A673 (cell line): ENCODE measurements around the gene CCDC102A. TPM values are rescaled to one million over a fixed set of nuclear protein-coding genes. Genes with fewer than 3 reads are reported as not detected.

ENCODE experiments used
- BruUV-seq: library from RNA; stranded (reverse); fragments of 400-500 nt; replicated peaks from 2 replicates; lab custom pipeline; 2021; lab: Mats Ljungman, UMichigan
- CTCF ChIA-PET: fragments of 300-600 bp; sonication (Branson Sonifier 250); formaldehyde crosslinking; loops from one replicate; lab custom pipeline; 2022; ENCODE audit warnings: antibody characterized with exemption; lab: Charles Lee
- POLR2A ChIA-PET: fragments of 300-600 bp; sonication (Branson Sonifier 250); formaldehyde crosslinking; loops from one replicate; lab custom pipeline; 2022; ENCODE audit warnings: antibody characterized with exemption; ENCODE audit not compliant: low non-redundant PET; lab: Charles Lee
- DNase-seq: peaks from one replicate; pipeline ENCODE4 v3.0.0-alpha.2; 2015; ENCODE audit warnings: low spot score
- H3K27ac ChIP-seq: fragments of 200-600 bp; sonication (generic); 2 replicates; pipeline ENCODE4 v1.5.1; 2016; ENCODE audit warnings: mixed run types, low read depth, mild to moderate bottlenecking, mixed read lengths, antibody characterized with exemption, low read length; ENCODE audit not compliant: poor library complexity, severe bottlenecking
- H3K27me3 ChIP-seq: fragments of 200-600 bp; sonication (generic); replicated peaks from 2 replicates; pipeline ENCODE4 v1.6.1; 2017; ENCODE audit warnings: mixed run types, low read depth, mild to moderate bottlenecking, mixed read lengths, antibody characterized with exemption, low read length; ENCODE audit not compliant: insufficient read depth, poor library complexity
- H3K36me3 ChIP-seq: fragments of 200-600 bp; sonication (generic); 2 replicates; pipeline ENCODE4 v1.6.1; 2016; ENCODE audit warnings: mixed run types, mild to moderate bottlenecking, mixed read lengths, antibody characterized with exemption, low read length; ENCODE audit not compliant: insufficient read depth, poor library complexity, severe bottlenecking
- H3K4me1 ChIP-seq: fragments of 200-600 bp; sonication (generic); 2 replicates; pipeline ENCODE4 v1.6.1; 2017; ENCODE audit warnings: mixed run types, mild to moderate bottlenecking, mixed read lengths, antibody characterized with exemption, low read length; ENCODE audit not compliant: insufficient read depth, poor library complexity, severe bottlenecking
- H3K4me3 ChIP-seq: fragments of 200-600 bp; sonication (generic); 2 replicates; pipeline ENCODE4 v1.5.1; 2016; ENCODE audit warnings: low read depth, mixed run types, mild to moderate bottlenecking, mixed read lengths, low read length; ENCODE audit not compliant: poor library complexity, severe bottlenecking
- H3K9me3 ChIP-seq: fragments of 200-600 bp; sonication (generic); 2 replicates; pipeline ENCODE4 v1.6.1; 2016; ENCODE audit warnings: mixed run types, low read depth, mild to moderate bottlenecking, mixed read lengths, antibody characterized with exemption, low read length; ENCODE audit not compliant: poor library complexity, severe bottlenecking
- EZH2 ChIP-seq: fragments of 200-600 bp; sonication (generic); IDR thresholded peaks from 2 replicates; pipeline ENCODE4 v1.6.1; 2017; ENCODE audit warnings: borderline replicate concordance, low read depth, mild to moderate bottlenecking, mixed read lengths, antibody characterized with exemption, low read length; ENCODE audit not compliant: poor library complexity, severe bottlenecking
- intact Hi-C: fragments of 100-400 bp; cut with micrococcal nuclease; formaldehyde crosslinking; loops from one replicate; pipeline ENCODE4 v1.10.0; 2022; ENCODE audit not compliant: unreplicated experiment
- total RNA-seq: library from RNA; stranded (reverse); gene quantifications from 2 replicates; pipeline ENCODE4 v1.2.3, GENCODE V29; 2021
- TF ChIP-seq, protein P1 (sequence below): fragments of 300-800, 200-600 bp; sonication (generic); conservative IDR thresholded peaks from 2 replicates; pipeline ENCODE4 v1.5.1; 2017; ENCODE audit warnings: low read depth, mild to moderate bottlenecking, antibody characterized with exemption, low read length, moderate library complexity, mixed read lengths

The CCDC102A gene
- total RNA-seq, 1 experiment from 2014 or later = 10.3 TPM

DNA sequence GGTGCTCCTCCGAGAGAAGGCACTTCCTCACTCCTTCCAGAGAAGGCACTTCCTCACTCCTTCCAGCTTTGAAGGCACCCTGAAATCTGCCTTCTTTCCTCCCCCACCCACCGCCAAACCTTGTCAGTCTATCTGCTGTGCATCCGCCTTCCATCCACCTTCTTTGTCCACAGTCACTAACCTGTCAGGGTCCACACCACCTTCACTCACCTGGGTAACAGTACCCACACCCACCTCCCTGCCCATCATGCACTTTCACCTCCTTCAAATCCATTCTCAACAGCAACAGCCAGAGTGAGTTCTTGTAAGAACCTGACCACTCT is 5.2 kb downstream of the CCDC102A start:
- CTCF ChIA-PET = no interaction called here
- Histone ChIP-seq H3K36me3 (no peaks in the 10 kb centered on the region), H3K4me1 (peaks cover 19% of the 10 kb centered on the region), H3K27me3 (no peaks in the 10 kb centered on the region), H3K27ac (no peak overlapping the region), H3K9me3 (no peaks in the 10 kb centered on the region), H3K4me3 (no peak overlapping the region)
- intact Hi-C loops = no loop called here
- no TSS peak for BruUV-seq
- POLR2A ChIA-PET = no interaction called here
- no peak for DNase-seq
- TF ChIP-seq, protein P1, sequence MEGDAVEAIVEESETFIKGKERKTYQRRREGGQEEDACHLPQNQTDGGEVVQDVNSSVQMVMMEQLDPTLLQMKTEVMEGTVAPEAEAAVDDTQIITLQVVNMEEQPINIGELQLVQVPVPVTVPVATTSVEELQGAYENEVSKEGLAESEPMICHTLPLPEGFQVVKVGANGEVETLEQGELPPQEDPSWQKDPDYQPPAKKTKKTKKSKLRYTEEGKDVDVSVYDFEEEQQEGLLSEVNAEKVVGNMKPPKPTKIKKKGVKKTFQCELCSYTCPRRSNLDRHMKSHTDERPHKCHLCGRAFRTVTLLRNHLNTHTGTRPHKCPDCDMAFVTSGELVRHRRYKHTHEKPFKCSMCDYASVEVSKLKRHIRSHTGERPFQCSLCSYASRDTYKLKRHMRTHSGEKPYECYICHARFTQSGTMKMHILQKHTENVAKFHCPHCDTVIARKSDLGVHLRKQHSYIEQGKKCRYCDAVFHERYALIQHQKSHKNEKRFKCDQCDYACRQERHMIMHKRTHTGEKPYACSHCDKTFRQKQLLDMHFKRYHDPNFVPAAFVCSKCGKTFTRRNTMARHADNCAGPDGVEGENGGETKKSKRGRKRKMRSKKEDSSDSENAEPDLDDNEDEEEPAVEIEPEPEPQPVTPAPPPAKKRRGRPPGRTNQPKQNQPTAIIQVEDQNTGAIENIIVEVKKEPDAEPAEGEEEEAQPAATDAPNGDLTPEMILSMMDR = no peak
- no peak for TF ChIP-seq EZH2

- Histone ChIP-seq H3K4me3 (no peak overlapping the region), H3K36me3 (no peaks in the 10 kb centered on the region), H3K4me1 (peaks cover 19% of the 10 kb centered on the region), H3K27me3 (no peaks in the 10 kb centered on the region), H3K27ac (no peak overlapping the region), H3K9me3 (no peaks in the 10 kb centered on the region)
- intact Hi-C loops = no loop called here
- POLR2A ChIA-PET = no interaction called here
- no peak for DNase-seq
- BruUV-seq = no TSS peak
- TF ChIP-seq, protein P1 = no peak
- TF ChIP-seq EZH2 = no peak
- CTCF ChIA-PET = no interaction called here
These were observed 5.7 kb downstream of the CCDC102A start for GRCh38 chr16:57530522-57531252.

DNA sequence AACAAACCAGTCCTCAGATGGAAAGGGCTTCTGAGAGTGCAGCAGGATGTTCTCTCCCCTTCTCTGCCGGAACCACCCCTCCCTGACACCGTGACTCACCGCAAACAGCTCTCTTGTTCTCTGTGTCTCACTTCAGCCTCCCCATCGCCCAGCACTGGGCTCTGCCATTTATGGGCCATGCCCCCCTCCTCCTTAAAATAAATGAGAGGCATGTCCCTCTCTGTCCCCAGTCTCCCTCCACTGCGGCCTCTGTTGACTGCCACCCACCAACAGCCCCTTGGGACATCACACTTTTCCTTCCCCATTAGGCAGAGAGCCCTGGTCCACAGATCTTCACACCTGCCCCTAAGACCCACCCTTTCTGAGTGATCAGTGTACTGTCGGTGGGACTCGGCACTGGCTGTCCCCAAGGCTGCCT is 6.3 kb downstream of the CCDC102A start:
- Histone ChIP-seq H3K27ac (no peak overlapping the region), H3K4me3 (no peak overlapping the region), H3K36me3 (no peaks in the 10 kb centered on the region), H3K9me3 (no peaks in the 10 kb centered on the region), H3K4me1 (peaks cover 19% of the 10 kb centered on the region), H3K27me3 (no peaks in the 10 kb centered on the region)
- ChIA-PET CTCF (no interaction called here), POLR2A (no interaction called here)
- no TSS peak for BruUV-seq
- DNase-seq = no peak
- TF ChIP-seq, protein P1 = no peak
- TF ChIP-seq EZH2 = no peak
- intact Hi-C loops = no loop called here
